K562 treated with DMSO at 1 percent for 4 hours (cell line): ENCODE results near the gene ZMPSTE24. TPM values are rescaled to one million over a fixed set of nuclear protein-coding genes. Genes with fewer than 3 reads are reported as not detected.

ENCODE experiments used
- total RNA-seq: library from RNA; unstranded; fragments of 300-600 nt; gene quantifications from 2 replicates; pipeline ENCODE4 v1.2.3, GENCODE V29; 2022; ENCODE audit not compliant: insufficient read depth

The ZMPSTE24 gene
- 12.5 and 19.9 TPM in 2 replicates for total RNA-seq

DNA sequence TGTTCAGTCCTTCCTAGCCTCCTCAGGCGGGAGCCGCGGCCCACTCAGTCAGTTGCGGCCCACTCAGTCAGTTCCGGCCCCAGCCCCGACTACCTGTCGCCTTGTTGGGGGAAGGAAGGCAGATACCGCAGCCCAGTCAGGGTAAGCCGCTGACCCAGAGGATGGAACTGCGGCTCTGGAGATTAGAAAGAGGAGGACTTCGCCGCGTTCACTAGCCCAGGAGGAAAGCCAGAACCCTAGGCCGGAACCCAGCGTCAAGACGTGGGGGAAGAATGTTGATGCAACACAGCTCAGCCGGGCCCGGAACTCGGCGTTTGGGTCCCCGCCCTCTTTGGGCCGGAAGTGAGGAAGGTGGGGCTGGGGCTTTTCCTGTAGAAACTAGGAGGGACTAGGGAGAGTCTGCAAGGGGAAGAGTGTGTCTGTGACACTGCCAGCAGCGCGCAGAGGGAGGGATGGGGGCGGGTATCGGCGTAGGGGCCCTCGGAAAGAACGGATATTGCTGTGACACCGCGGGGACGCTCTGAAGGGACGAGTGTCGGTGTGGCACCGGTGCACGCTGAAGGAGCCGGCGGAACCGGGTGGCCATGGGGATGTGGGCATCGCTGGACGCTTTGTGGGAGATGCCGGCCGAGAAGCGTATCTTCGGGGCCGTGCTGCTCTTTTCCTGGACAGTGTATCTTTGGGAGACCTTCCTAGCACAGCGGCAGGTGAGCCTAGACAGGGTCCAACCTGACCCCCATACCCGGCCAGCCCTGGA is at the start of gene ZMPSTE24:
Gene ZMPSTE24 (plus strand): TSS at position 549 of the 757 bp plus-strand sequence. CDS start 36 bp downstream, at position 585.

DNA sequence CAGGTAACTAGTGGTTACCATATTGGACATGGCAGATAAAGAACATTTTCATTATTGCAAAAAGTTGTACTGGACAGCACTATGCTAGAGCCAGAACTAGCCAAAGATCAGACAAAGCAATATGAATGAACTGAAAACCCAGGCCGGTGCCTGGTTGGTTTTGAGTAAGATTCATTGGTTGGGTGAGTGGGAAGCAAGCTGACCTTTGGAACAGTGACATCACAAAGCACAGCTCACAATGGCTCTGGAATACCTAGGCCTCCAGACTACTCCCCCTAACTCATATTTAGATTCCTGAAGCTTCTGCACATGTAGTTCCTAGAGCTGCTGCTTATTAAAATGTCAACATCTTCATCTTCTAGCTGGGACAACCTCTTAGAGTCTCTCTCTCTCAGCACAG is 10.4 kb upstream of the ZMPSTE24 start, which contains the start of gene TMCO2:
Gene TMCO2 (plus strand): TSS at position 283 of the 400 bp plus-strand sequence. CDS start 57 bp downstream, at position 340.

DNA sequence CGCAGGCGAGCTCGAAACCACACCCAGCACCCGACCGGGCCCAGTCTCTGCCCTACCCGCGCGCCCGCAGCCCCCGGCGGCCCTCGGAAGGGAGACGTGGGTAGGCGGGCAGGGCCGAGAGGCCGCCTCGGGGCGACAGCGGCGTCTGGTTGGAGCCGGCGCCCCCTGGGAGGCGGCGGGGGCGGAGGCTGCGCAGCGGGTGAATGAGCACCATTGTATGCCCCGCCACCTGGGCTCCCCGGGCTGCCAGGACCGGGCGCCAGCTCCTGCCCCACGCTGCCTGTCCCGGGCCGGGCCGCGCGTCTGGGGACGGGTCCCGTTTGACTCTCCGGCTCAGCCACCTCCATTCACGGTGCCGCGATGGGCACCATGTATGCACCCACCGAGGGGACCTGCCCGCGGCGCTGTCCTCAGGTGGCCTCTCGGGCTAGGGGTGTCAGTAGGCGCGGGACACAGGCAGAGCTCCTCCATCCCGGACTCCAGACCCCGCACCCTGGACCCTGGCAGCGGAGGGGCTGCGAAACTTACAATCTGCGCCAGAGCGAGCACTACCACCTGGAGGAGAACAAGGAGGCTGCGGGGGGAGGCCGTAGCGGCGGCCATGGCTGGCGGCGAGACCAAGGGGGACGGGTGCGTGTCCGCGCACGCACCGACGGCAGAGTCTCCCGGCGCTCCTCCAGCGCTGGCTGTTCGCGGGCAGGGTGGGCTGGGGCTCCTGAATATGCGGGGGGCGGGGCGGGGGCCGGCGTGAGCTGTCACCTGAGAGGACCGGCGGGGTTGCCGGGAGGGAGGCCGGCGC is 58.8 kb downstream of the ZMPSTE24 start, which contains the start of gene COL9A2:
Gene COL9A2 (minus strand): TSS at position 692 of the 799 bp plus-strand sequence. CDS start 89 bp downstream, at position 603.

Other genes with a start within 250 kb of the ZMPSTE24 start
- gene CAP1, start 217.5 kb upstream of the ZMPSTE24 start, total RNA-seq = 336 and 366 TPM in 2 replicates
- gene PPT1, start 161.0 kb upstream of the ZMPSTE24 start, total RNA-seq = 116 and 138 TPM in 2 replicates
- gene RLF, start 96.8 kb upstream of the ZMPSTE24 start, total RNA-seq = 8.7 and 12.2 TPM in 2 replicates
- gene TMCO2, start 10.3 kb upstream of the ZMPSTE24 start, total RNA-seq = not detected in 2 replicates
- gene COL9A2, start 59.0 kb downstream of the ZMPSTE24 start, total RNA-seq = 2.5 and 6.7 TPM in 2 replicates
- gene SMAP2, start 115.5 kb downstream of the ZMPSTE24 start, total RNA-seq = 90.6 and 103 TPM in 2 replicates
- gene ZFP69B, start 192.2 kb downstream of the ZMPSTE24 start, total RNA-seq = 2.7 and 4.3 TPM in 2 replicates
- gene ZFP69, start 219.1 kb downstream of the ZMPSTE24 start, total RNA-seq = 2.6 and 2.8 TPM in 2 replicates